SK-N-SH treated with all-trans-retinoic acid at 6 μM for 48 hours (cell line): ENCODE results near the gene URI1.

ENCODE experiments used
- BACH2 ChIP-seq: fragments of 250-450 bp; sonication (Bioruptor Pico); IDR thresholded peaks from 2 replicates; pipeline ENCODE4 v1.9.0; 2021; ENCODE audit warnings: mild to moderate bottlenecking, borderline replicate concordance
- GLIS3 ChIP-seq: fragments of 250-450 bp; sonication (Bioruptor Pico); IDR thresholded peaks from 2 replicates; pipeline ENCODE4 v1.5.0; 2020; ENCODE audit warnings: mild to moderate bottlenecking, moderate library complexity
- OSR1 ChIP-seq: fragments of 250-450 bp; sonication (Bioruptor Pico); IDR thresholded peaks from 2 replicates; pipeline ENCODE4 v1.8.0; 2022; ENCODE audit warnings: moderate library complexity, mild to moderate bottlenecking, inconsistent platforms
- PPARA ChIP-seq: fragments of 250-450 bp; sonication (Bioruptor Pico); IDR thresholded peaks from 2 replicates; pipeline ENCODE4 v1.5.0; 2020; ENCODE audit warnings: mild to moderate bottlenecking, borderline replicate concordance
- RARB ChIP-seq: fragments of 250-450 bp; sonication (Bioruptor Pico); IDR thresholded peaks from 2 replicates; pipeline ENCODE4 v1.8.0; 2021; ENCODE audit warnings: mild to moderate bottlenecking, moderate library complexity
- TOX ChIP-seq: fragments of 250-450 bp; sonication (Bioruptor Pico); IDR thresholded peaks from 2 replicates; pipeline ENCODE4 v1.8.0; 2021; ENCODE audit warnings: mild to moderate bottlenecking, moderate library complexity, borderline replicate concordance
- ZFP30 ChIP-seq: fragments of 450-650 bp; formaldehyde crosslinking; IDR thresholded peaks from 2 replicates; pipeline ENCODE4 v1.5.0; 2022; ENCODE audit warnings: mild to moderate bottlenecking, moderate library complexity
- ZNF565 ChIP-seq: fragments of 450-650 bp; formaldehyde crosslinking; conservative IDR thresholded peaks from 2 replicates; pipeline ENCODE4 v1.5.0; 2020; ENCODE audit warnings: low read depth, mild to moderate bottlenecking, moderate library complexity
- ZNF8 ChIP-seq: fragments of 450-650 bp; formaldehyde crosslinking; IDR thresholded peaks from 2 replicates; pipeline ENCODE4 v1.5.0; 2020; ENCODE audit warnings: mild to moderate bottlenecking, moderate library complexity
- TF ChIP-seq, protein P1 (sequence below): fragments of 250-450 bp; sonication (Bioruptor Pico); IDR thresholded peaks from 2 replicates; pipeline ENCODE4 v1.8.0; 2020; ENCODE audit warnings: mild to moderate bottlenecking, moderate library complexity, borderline replicate concordance

DNA sequence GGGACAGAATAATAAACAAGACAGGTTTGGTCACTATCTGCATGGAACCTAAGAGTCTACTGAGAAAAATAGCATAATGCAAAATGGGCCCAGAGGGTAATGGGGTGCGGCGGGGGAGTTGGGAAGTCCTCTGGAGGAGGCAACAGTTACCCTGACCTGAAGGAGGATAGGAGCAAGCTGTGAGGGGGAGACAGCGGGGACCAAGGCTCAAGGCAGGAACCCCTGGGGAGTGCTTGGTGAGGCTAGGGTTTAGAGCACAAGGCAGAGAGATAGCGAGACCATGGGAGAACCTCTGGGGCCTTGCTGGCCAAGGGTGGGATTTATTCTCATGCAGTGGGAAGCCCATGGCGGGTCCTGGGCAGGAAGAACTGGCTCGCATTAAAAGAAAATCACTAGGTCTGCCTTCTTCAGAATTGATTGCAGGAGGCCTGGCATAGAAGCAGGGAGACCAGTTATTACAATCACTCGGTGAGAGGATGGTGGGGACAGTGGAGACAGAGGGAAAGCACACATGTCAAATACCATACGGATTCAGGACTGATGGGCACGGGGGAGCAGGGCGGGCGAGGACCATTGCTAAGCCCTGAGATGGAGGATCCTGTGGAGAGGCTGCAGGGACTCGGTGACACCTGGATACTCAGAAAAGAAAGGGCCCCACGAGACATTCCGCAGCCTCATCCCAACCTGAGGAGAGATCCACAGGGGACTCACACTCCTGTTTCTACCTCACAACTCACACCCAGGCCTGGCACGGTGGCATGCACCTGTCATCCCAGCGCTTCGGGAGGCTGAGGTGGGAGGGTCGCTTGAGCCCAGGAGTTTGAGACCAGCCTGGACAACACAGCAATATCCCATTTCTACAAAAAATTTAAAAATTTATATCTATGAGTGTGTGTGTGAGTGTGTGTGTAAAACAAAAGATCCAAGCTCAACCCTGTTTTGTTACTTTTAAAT is 110.4 kb downstream of the URI1 start:
- no peak for TF ChIP-seq GLIS3
- TF ChIP-seq, protein P1, sequence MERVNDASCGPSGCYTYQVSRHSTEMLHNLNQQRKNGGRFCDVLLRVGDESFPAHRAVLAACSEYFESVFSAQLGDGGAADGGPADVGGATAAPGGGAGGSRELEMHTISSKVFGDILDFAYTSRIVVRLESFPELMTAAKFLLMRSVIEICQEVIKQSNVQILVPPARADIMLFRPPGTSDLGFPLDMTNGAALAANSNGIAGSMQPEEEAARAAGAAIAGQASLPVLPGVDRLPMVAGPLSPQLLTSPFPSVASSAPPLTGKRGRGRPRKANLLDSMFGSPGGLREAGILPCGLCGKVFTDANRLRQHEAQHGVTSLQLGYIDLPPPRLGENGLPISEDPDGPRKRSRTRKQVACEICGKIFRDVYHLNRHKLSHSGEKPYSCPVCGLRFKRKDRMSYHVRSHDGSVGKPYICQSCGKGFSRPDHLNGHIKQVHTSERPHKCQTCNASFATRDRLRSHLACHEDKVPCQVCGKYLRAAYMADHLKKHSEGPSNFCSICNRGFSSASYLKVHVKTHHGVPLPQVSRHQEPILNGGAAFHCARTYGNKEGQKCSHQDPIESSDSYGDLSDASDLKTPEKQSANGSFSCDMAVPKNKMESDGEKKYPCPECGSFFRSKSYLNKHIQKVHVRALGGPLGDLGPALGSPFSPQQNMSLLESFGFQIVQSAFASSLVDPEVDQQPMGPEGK (CRISPR knock-in tag): no peak
- no peak for TF ChIP-seq ZFP30 (CRISPR knock-in tag)
- TF ChIP-seq TOX (CRISPR knock-in tag): no peak
- no peak for TF ChIP-seq OSR1 (CRISPR knock-in tag)
- TF ChIP-seq ZNF565 (CRISPR knock-in tag): no peak
- TF ChIP-seq ZNF8 (CRISPR knock-in tag): no peak
- TF ChIP-seq RARB (CRISPR knock-in tag): no peak
- TF ChIP-seq PPARA (CRISPR knock-in tag): no peak
- TF ChIP-seq BACH2 (CRISPR knock-in tag): no peak
